Measurements from ENCODE around the gene RNF222. TPM values are rescaled to one million over a fixed set of nuclear protein-coding genes. Genes with fewer than 3 reads are reported as not detected.
A peak's percentile ranks its signal among the peaks of the same experiment; 100 is the strongest.

RNF222 gene
- total RNA-seq, 2 donors from 2014 or later: not detected

DNA sequence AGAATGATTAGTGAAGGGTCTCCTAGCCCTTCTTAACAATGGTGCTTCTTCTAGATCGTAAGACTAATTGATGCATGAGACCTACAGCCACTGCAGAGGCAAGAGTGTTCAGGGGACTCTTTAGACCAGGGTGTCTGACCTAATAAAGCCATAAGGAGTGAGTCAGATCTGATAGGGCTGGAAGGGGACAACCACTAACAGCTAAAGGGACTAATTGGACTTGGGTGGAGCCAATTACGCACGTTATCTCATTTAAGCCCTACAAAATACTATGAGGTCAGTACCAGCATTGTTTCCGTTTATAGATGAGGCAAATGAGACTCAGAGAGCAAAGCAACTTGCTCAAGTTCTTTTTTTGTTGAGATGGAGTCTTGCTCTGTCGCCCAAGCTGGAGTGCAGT, 14.5 kb upstream of the RNF222 start:
- 83 to 90% methylated on average over 5 of the region's 5 CpGs for WGBS, 2 experiments (ENCODE audit: insufficient coverage in 1 of 2, insufficient read length in 1 of 2)
- Histone ChIP-seq H3K36me3 (ENCODE audit: control insufficient read depth, insufficient read depth, low read length) (no peaks in the 10 kb centered on the region), H3K9ac (ENCODE audit: extremely low read depth, low read length, poor library complexity, severe bottlenecking) (no peak overlapping the region), H3K4me3 (ENCODE audit: low read length) (no peak overlapping the region), H3K27me3 (ENCODE audit: control insufficient read depth, insufficient read depth, low read length, poor library complexity, severe bottlenecking) (peaks cover 15% of the 10 kb centered on the region), H3K9me3 (ENCODE audit: control insufficient read depth, low read length) (no peaks in the 10 kb centered on the region), H3K27ac (ENCODE audit: low read depth, low read length) (no peak overlapping the region), H3K4me1 (ENCODE audit: control insufficient read depth, insufficient read depth, low read length) (no peaks in the 10 kb centered on the region)
- H3K4me3 Mint-ChIP-seq: no peak overlapping the region
- H3K36me3 Mint-ChIP-seq (ENCODE audit: low read depth): no peaks in the 10 kb centered on the region
- peaks cover 6% of the 10 kb centered on the region for H3K4me1 Mint-ChIP-seq
- H3K27ac Mint-ChIP-seq: no peak overlapping the region
- no peaks in the 10 kb centered on the region for H3K9me3 Mint-ChIP-seq
- DNase-seq: no peak
- TF ChIP-seq, protein P1, sequence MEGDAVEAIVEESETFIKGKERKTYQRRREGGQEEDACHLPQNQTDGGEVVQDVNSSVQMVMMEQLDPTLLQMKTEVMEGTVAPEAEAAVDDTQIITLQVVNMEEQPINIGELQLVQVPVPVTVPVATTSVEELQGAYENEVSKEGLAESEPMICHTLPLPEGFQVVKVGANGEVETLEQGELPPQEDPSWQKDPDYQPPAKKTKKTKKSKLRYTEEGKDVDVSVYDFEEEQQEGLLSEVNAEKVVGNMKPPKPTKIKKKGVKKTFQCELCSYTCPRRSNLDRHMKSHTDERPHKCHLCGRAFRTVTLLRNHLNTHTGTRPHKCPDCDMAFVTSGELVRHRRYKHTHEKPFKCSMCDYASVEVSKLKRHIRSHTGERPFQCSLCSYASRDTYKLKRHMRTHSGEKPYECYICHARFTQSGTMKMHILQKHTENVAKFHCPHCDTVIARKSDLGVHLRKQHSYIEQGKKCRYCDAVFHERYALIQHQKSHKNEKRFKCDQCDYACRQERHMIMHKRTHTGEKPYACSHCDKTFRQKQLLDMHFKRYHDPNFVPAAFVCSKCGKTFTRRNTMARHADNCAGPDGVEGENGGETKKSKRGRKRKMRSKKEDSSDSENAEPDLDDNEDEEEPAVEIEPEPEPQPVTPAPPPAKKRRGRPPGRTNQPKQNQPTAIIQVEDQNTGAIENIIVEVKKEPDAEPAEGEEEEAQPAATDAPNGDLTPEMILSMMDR (conservative IDR thresholded peaks at IDR 0.05): no peak
- peaks cover 10% of the 10 kb centered on the region for H3K27me3 Mint-ChIP-seq (ENCODE audit: insufficient read depth)

DNA sequence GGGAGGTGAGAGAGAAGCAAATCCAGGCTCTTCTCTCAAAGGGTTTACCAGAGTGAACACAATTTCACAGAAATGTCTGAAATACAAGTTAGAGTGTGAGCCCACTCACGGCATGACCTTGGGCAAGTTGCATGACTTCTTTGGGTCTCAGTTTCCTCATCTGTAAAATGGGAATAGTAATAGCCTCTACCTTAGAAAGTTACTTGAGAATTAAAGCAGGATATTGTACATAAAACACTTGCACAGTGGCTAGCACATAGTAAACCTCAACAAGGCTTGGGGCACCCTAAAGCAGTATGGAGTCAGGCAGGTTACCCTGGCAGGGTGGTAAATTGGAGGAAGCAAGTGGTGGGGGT, 13.2 kb upstream of the RNF222 start:
- TF ChIP-seq, protein P1 (conservative IDR thresholded peaks at IDR 0.05): no peak
- no peaks in the 10 kb centered on the region for H3K9me3 Mint-ChIP-seq
- H3K27me3 Mint-ChIP-seq (ENCODE audit: insufficient read depth): peaks cover 5% of the 10 kb centered on the region
- H3K4me3 Mint-ChIP-seq: no peak overlapping the region
- no peak for DNase-seq
- Histone ChIP-seq H3K4me1 (ENCODE audit: control insufficient read depth, insufficient read depth, low read length) (no peaks in the 10 kb centered on the region), H3K27ac (ENCODE audit: low read depth, low read length) (no peak overlapping the region), H3K36me3 (ENCODE audit: control insufficient read depth, insufficient read depth, low read length) (no peaks in the 10 kb centered on the region), H3K27me3 (ENCODE audit: control insufficient read depth, insufficient read depth, low read length, poor library complexity, severe bottlenecking) (peaks cover 4% of the 10 kb centered on the region), H3K4me3 (ENCODE audit: low read length) (no peak overlapping the region), H3K9me3 (ENCODE audit: control insufficient read depth, low read length) (no peaks in the 10 kb centered on the region), H3K9ac (ENCODE audit: extremely low read depth, low read length, poor library complexity, severe bottlenecking) (no peak overlapping the region)
- H3K4me1 Mint-ChIP-seq: peaks cover 6% of the 10 kb centered on the region
- no peaks in the 10 kb centered on the region for H3K36me3 Mint-ChIP-seq (ENCODE audit: low read depth)
- WGBS, 2 experiments (ENCODE audit: insufficient coverage in 1 of 2, insufficient read length in 1 of 2): 67 to 82% methylated on average over 1 of the region's 1 CpG
- H3K27ac Mint-ChIP-seq: no peak overlapping the region

DNA sequence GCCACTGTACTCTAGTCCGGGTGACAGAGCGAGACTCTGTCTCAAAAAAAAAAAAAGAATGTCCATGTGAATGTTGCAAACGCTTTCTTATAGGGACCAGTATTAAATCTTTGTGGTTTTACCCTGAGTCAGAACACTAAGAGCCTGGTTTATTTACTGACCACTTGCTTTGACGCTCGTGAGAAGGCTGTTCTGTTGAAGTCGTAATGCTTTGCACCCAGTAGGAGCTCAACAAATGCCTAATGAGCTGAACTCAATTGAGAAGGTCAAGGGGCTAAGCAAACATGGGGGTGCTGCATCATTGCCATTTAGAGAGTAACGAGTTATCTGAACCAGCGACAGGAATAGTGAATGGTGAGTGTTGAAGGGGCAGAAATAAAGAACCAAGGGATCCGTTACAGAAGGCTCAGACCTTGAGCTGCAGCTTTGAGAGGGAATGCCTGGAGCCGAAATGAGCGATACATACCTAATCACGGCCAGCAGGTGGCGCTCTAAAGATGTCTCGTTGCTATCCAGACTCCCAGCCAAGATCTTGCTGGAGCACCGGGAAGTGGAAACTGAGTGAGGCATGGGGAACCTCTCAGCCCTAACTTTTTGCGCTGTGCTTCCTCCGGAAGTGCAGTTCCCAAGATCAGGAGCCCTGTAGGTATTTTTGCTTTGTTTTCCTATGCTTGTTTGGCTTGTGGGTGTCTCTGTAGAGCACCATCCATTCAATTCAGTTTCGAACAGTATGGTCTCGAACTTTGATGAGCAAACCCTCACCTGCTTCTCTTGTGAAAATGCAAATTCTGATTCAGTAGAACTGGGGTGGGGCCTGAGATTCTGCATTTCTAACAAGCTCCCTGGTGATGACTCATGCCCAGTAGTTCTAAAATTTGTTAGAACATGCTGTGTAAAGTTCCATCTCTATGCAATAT, 12.6 kb upstream of the RNF222 start:
- TF ChIP-seq, protein P1 (conservative IDR thresholded peaks at IDR 0.05): peak; percentile 92
- Mint-ChIP-seq H3K27ac (no peak overlapping the region), H3K4me1 (peaks cover 6% of the 10 kb centered on the region), H3K9me3 (no peaks in the 10 kb centered on the region), H3K36me3 (ENCODE audit: low read depth) (no peaks in the 10 kb centered on the region), H3K27me3 (ENCODE audit: insufficient read depth) (peaks cover 5% of the 10 kb centered on the region), H3K4me3 (no peak overlapping the region)
- Histone ChIP-seq H3K4me1 (ENCODE audit: control insufficient read depth, insufficient read depth, low read length) (no peaks in the 10 kb centered on the region), H3K4me3 (ENCODE audit: low read length) (no peak overlapping the region), H3K27ac (ENCODE audit: low read depth, low read length) (no peak overlapping the region), H3K27me3 (ENCODE audit: control insufficient read depth, insufficient read depth, low read length, poor library complexity, severe bottlenecking) (no peaks in the 10 kb centered on the region), H3K9ac (ENCODE audit: extremely low read depth, low read length, poor library complexity, severe bottlenecking) (no peak overlapping the region), H3K36me3 (ENCODE audit: control insufficient read depth, insufficient read depth, low read length) (no peaks in the 10 kb centered on the region), H3K9me3 (ENCODE audit: control insufficient read depth, low read length) (no peaks in the 10 kb centered on the region)
- 36 to 40% methylated on average over 19 of the region's 19 CpGs for WGBS, 2 experiments (ENCODE audit: insufficient coverage in 1 of 2, insufficient read length in 1 of 2)
- DNase-seq: peak; percentile 99
